Measurements from ENCODE around the gene GPC6. TPM values are rescaled to one million over a fixed set of nuclear protein-coding genes. Genes with fewer than 3 reads are reported as not detected.

GPC6 gene
- total and polyA plus RNA-seq, 2 donors (not counting 1 experiment from before 2014, with no cell fraction given), result not detected

DNA sequence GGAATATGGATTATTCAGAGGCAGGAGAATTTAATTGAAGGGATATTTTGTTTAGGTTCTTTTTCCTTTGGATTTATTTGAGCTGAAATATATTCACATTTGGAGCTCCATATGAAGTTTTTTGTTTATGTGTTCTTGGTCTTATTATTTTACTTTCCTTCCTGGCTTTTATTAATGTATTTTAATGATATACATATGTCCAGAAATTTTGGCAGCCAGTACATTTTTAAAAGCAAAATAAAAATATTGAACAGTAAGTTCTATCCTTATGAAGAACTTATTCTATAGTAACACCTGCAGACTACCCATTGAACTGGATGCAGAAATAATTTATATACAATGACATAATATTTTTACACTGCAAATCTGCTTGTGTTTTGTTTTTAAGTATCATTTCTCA lies 323.6 kb downstream of the GPC6 start:
- TF ChIP-seq, protein P1, sequence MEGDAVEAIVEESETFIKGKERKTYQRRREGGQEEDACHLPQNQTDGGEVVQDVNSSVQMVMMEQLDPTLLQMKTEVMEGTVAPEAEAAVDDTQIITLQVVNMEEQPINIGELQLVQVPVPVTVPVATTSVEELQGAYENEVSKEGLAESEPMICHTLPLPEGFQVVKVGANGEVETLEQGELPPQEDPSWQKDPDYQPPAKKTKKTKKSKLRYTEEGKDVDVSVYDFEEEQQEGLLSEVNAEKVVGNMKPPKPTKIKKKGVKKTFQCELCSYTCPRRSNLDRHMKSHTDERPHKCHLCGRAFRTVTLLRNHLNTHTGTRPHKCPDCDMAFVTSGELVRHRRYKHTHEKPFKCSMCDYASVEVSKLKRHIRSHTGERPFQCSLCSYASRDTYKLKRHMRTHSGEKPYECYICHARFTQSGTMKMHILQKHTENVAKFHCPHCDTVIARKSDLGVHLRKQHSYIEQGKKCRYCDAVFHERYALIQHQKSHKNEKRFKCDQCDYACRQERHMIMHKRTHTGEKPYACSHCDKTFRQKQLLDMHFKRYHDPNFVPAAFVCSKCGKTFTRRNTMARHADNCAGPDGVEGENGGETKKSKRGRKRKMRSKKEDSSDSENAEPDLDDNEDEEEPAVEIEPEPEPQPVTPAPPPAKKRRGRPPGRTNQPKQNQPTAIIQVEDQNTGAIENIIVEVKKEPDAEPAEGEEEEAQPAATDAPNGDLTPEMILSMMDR (IDR thresholded peaks at IDR 0.05), result no peak
- no peak for TF ChIP-seq EZH2 (IDR thresholded peaks at IDR 0.05; ENCODE audit: borderline replicate concordance, insufficient read depth, low read depth, low read length, poor library complexity, severe bottlenecking)
- H3K4me3 Mint-ChIP-seq, result no peak overlapping the region
- H4K20me1 ChIP-seq (ENCODE audit: control insufficient read depth, insufficient read depth, low read length, poor library complexity, severe bottlenecking), result no peaks in the 10 kb centered on the region
- no peaks in the 10 kb centered on the region for H3K79me2 ChIP-seq (ENCODE audit: control insufficient read depth, insufficient read depth, low read length)
- ChIA-PET CTCF (no interaction called here), POLR2A (no interaction called here)
- DNase-seq, result no peak
- H3K27ac Mint-ChIP-seq, result no peak overlapping the region
- no peaks in the 10 kb centered on the region for H3K36me3 ChIP-seq (replicated peaks in 1 of 2; ENCODE audit: control extremely low read depth in 1 of 2, control insufficient read depth in 1 of 2, extremely low read depth in 1 of 2, insufficient read depth in 2 of 2, low read length in 1 of 2)
- H3K9me3 Mint-ChIP-seq (ENCODE audit: insufficient read depth), result no peaks in the 10 kb centered on the region
- no peaks in the 10 kb centered on the region for H3K9me3 ChIP-seq (ENCODE audit: control extremely low read depth in 1 of 3, control insufficient read depth in 2 of 3, insufficient read depth in 1 of 3, low read length in 2 of 3)
- no peak overlapping the region for H3K4me3 ChIP-seq (ENCODE audit: control extremely low read depth in 1 of 5, extremely low read depth in 1 of 5, insufficient read depth in 1 of 5, low read depth in 2 of 5, low read length in 4 of 5)
- no peak overlapping the region for H3K27ac ChIP-seq (ENCODE audit: low read length in 2 of 2)
- no peak overlapping the region for H2AFZ ChIP-seq (ENCODE audit: insufficient read depth, low read depth, low read length, poor library complexity, severe bottlenecking)
- no peak overlapping the region for H3K9ac ChIP-seq (ENCODE audit: low read length)
- intact Hi-C loops (cut with micrococcal nuclease), result no loop called here
- H3K4me1 ChIP-seq (ENCODE audit: control insufficient read depth in 2 of 2, insufficient read depth in 2 of 2, low read length in 2 of 2), result no peaks in the 10 kb centered on the region
- no peaks in the 10 kb centered on the region for H3K27me3 Mint-ChIP-seq
- no peak overlapping the region for H3K4me2 ChIP-seq (replicated peaks; ENCODE audit: low read depth, low read length, poor library complexity, severe bottlenecking)
- ATAC-seq (ENCODE audit: low read depth), result no peak
- no peaks in the 10 kb centered on the region for H3K4me1 Mint-ChIP-seq
- no peaks in the 10 kb centered on the region for H3K27me3 ChIP-seq (replicated peaks in 1 of 4; ENCODE audit: control extremely low read depth in 1 of 4, control insufficient read depth in 3 of 4, insufficient read depth in 4 of 4, low read length in 3 of 4)

DNA sequence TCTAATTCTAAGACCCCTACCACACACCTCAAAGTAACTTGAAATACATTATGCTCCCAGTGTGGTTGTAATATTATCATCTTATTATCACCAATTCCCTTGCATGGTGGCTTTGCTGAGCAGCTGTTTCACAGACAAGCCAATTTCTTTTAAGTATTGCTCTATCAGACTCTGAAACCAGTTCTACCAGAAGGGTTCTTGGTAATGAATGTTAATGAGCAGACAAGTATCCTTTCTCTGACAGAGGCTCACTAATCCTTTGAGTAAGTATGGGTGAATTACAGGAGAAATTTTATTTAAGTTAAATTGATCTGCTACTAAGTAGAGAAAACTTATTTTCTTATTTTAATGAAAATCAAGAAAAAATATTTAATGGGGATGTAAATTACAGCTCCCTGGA lies 326.0 kb downstream of the GPC6 start:
- no peak for DNase-seq
- no peak overlapping the region for H3K4me2 ChIP-seq (replicated peaks; ENCODE audit: low read depth, low read length, poor library complexity, severe bottlenecking)
- H2AFZ ChIP-seq (ENCODE audit: insufficient read depth, low read depth, low read length, poor library complexity, severe bottlenecking), result no peak overlapping the region
- no peaks in the 10 kb centered on the region for H3K27me3 ChIP-seq (replicated peaks in 1 of 4; ENCODE audit: control extremely low read depth in 1 of 4, control insufficient read depth in 3 of 4, insufficient read depth in 4 of 4, low read length in 3 of 4)
- Mint-ChIP-seq H3K27ac (no peak overlapping the region), H3K4me3 (no peak overlapping the region), H3K9me3 (ENCODE audit: insufficient read depth) (no peaks in the 10 kb centered on the region), H3K27me3 (no peaks in the 10 kb centered on the region), H3K4me1 (no peaks in the 10 kb centered on the region)
- TF ChIP-seq EZH2 (IDR thresholded peaks at IDR 0.05; ENCODE audit: borderline replicate concordance, insufficient read depth, low read depth, low read length, poor library complexity, severe bottlenecking), result no peak
- TF ChIP-seq, protein P1 (IDR thresholded peaks at IDR 0.05), result no peak
- no peaks in the 10 kb centered on the region for H3K4me1 ChIP-seq (ENCODE audit: control insufficient read depth in 2 of 2, insufficient read depth in 2 of 2, low read length in 2 of 2)
- no peak overlapping the region for H3K27ac ChIP-seq (ENCODE audit: low read length in 2 of 2)
- H3K4me3 ChIP-seq (ENCODE audit: control extremely low read depth in 1 of 5, extremely low read depth in 1 of 5, insufficient read depth in 1 of 5, low read depth in 2 of 5, low read length in 4 of 5), result no peak overlapping the region
- H3K9ac ChIP-seq (ENCODE audit: low read length), result no peak overlapping the region
- H3K79me2 ChIP-seq (ENCODE audit: control insufficient read depth, insufficient read depth, low read length), result no peaks in the 10 kb centered on the region
- H4K20me1 ChIP-seq (ENCODE audit: control insufficient read depth, insufficient read depth, low read length, poor library complexity, severe bottlenecking), result no peaks in the 10 kb centered on the region
- ATAC-seq (ENCODE audit: low read depth), result no peak
- POLR2A ChIA-PET, result no interaction called here
- no peaks in the 10 kb centered on the region for H3K36me3 ChIP-seq (replicated peaks in 1 of 2; ENCODE audit: control extremely low read depth in 1 of 2, control insufficient read depth in 1 of 2, extremely low read depth in 1 of 2, insufficient read depth in 2 of 2, low read length in 1 of 2)
- intact Hi-C loops (cut with micrococcal nuclease), result no loop called here
- no peaks in the 10 kb centered on the region for H3K9me3 ChIP-seq (ENCODE audit: control extremely low read depth in 1 of 3, control insufficient read depth in 2 of 3, insufficient read depth in 1 of 3, low read length in 2 of 3)
- CTCF ChIA-PET, result no interaction called here

Measured in B cell (primary cell).